Measurements from ENCODE around the gene CPEB2.

GRCh38 chr4:15060213-15060612 lies 57.9 kb downstream of the CPEB2 start:
- no peak for TF ChIP-seq RARB (CRISPR knock-in tag; IDR thresholded peaks at IDR 0.05)
- no peak for TF ChIP-seq ZC3H10 (CRISPR knock-in tag; IDR thresholded peaks at IDR 0.05)
- no peak for TF ChIP-seq ZFP3 (CRISPR knock-in tag; IDR thresholded peaks at IDR 0.05)

All from SK-N-SH treated with all-trans-retinoic acid at 6 μM for 48 hours (cell line).